Sigmoid colon (tissue), 7 donors: Measurements from ENCODE around the gene CHCHD6. TPM values are rescaled to one million over a fixed set of nuclear protein-coding genes. Genes with fewer than 3 reads are reported as not detected.

Source experiments
- DNase-seq: peaks from one replicate; pipeline ENCODE4 v3.0.0-alpha.2; 2019
- H3K27ac ChIP-seq, 4 donors: fragments of 200-600 bp; sonication (generic); one replicate each; pipeline ENCODE4 v1.5.1; 2016 to 2019; ENCODE audit warnings: mild to moderate bottlenecking in 1 of 4
- H3K27me3 ChIP-seq, 3 donors: fragments of 200-600 bp; sonication (generic); one replicate each; pipeline ENCODE4 v1.5.1; 2019; ENCODE audit warnings: mild to moderate bottlenecking in 1 of 3
- H3K36me3 ChIP-seq, 4 donors: fragments of 200-600 bp; sonication (generic); one replicate each; pipeline ENCODE4 v1.5.1; 2016 to 2019
- H3K4me1 ChIP-seq, 4 donors: fragments of 200-600 bp; sonication (generic); one replicate each; pipeline ENCODE4 v1.5.1; 2017 to 2019
- H3K4me3 ChIP-seq, 4 donors: fragments of 200-600 bp; sonication (generic); one replicate each; pipeline ENCODE4 v1.5.1; 2017 to 2019; ENCODE audit warnings: mild to moderate bottlenecking in 2 of 4, moderate library complexity in 1 of 4
- H3K9me3 ChIP-seq, 4 donors: fragments of 200-600 bp in 3 of 4; sonication (generic) in 3 of 4; one replicate each; pipeline versions ENCODE4 v1.5.1 to v1.6.1; 2013 to 2019
- EP300 ChIP-seq, 4 donors: sonication (generic); formaldehyde crosslinking; IDR thresholded peaks; one replicate each; pipeline ENCODE4 v1.6.1; 2017; ENCODE audit warnings: antibody characterized with exemption in 4 of 4
- POLR2A ChIP-seq, 2 donors: fragments of 450-650 bp; IDR thresholded peaks; one replicate each; pipeline ENCODE4 v1.6.1; 2016; ENCODE audit warnings: antibody characterized with exemption in 2 of 2, mild to moderate bottlenecking in 2 of 2, moderate library complexity in 2 of 2
- POLR2AphosphoS5 ChIP-seq, 4 donors: sonication (generic); formaldehyde crosslinking; IDR thresholded peaks; one replicate each; pipeline ENCODE4 v1.6.1; 2017; ENCODE audit warnings: antibody characterized with exemption in 4 of 4
- WGBS, 2 donors: extraction: QIAGEN DNeasy Blood & Tissue Kit; methylation state at CpG; one replicate each; pipeline ENCODE4 v1.1.7; 2013; 5-methylcytosine and 5-hydroxymethylcytosine counted together
- intact Hi-C: fragments of 100-400 bp; cut with DNase I; formaldehyde crosslinking; loops from one replicate; pipeline ENCODE4 v1.15.1; 2023
- polyA plus RNA-seq, 3 donors: library from polyadenylated mRNA; stranded (reverse); fragments of 200-250 nt; gene quantifications; one replicate each; pipeline ENCODE4 v1.2.3, GENCODE V29; 2013
- total RNA-seq, 4 donors: library from RNA; depleted of rRNA; stranded (reverse); fragments of >200 nt; gene quantifications; one replicate each; pipeline ENCODE4 v1.1.0, GENCODE V29; 2016
- TF ChIP-seq, protein P1 (sequence below), 4 experiments: fragments of 450-650 bp in 3 of 4; fragments of 200-600 bp in 1 of 4; IDR thresholded peaks; one replicate each; pipeline ENCODE4 v1.5.1; 2016 to 2019; ENCODE audit warnings: antibody characterized with exemption in 4 of 4, mild to moderate bottlenecking in 3 of 4, moderate library complexity in 2 of 4
- donor health status: healthy with polysubstance abuse.
- donor health status: Bipolar disorder and iron deficiency.
- donor health status: healthy.

CHCHD6 gene
- total and polyA plus RNA-seq, 7 donors, result 8.0 to 20.9 (median 14.4) TPM

DNA sequence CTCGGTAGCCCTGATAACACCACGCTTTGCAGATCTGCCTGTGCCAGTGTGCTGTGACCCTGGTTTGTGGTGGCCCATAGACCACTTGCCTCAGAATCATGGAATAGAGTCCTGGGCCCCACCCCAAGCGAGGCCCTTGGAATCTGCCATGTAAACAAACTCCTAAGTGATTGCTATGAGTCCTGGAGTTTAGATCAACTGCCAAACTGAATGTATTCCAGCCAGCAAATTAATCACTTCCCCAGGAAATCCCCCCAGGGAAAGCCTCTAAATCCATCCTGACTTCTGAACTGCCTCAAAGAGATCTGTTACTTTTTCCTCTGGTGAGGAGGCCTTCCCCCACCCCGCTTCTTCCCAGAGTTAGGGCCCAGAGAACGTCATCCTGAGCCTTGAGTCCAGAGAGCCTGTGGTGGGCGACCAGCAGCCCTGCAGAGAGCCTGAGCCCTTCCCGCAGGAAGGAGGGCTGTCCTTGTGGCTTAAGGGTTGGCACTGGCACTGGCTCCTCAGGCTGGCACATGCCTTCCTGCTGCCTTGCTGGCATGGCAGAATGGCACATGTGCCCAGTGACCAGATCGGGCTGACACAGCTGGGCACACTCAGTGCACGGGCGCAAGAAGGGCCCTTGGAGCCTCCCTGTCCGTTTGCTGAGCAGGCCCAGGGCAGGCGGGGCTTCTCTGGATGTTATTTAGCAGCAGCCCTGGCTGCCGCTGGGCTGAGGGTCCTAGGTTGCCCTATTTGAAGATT lies 228.3 kb downstream of the CHCHD6 start:
- TF ChIP-seq POLR2AphosphoS5 (IDR thresholded peaks at IDR 0.05) (no peak), POLR2A (IDR thresholded peaks at IDR 0.05) (no peak), EP300 (IDR thresholded peaks at IDR 0.05) (no peak)
- TF ChIP-seq, protein P1, sequence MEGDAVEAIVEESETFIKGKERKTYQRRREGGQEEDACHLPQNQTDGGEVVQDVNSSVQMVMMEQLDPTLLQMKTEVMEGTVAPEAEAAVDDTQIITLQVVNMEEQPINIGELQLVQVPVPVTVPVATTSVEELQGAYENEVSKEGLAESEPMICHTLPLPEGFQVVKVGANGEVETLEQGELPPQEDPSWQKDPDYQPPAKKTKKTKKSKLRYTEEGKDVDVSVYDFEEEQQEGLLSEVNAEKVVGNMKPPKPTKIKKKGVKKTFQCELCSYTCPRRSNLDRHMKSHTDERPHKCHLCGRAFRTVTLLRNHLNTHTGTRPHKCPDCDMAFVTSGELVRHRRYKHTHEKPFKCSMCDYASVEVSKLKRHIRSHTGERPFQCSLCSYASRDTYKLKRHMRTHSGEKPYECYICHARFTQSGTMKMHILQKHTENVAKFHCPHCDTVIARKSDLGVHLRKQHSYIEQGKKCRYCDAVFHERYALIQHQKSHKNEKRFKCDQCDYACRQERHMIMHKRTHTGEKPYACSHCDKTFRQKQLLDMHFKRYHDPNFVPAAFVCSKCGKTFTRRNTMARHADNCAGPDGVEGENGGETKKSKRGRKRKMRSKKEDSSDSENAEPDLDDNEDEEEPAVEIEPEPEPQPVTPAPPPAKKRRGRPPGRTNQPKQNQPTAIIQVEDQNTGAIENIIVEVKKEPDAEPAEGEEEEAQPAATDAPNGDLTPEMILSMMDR (IDR thresholded peaks at IDR 0.05), result no peak
- no peak overlapping the region for H3K27ac ChIP-seq
- 86 to 90% methylated on average over 13 of the region's 13 CpGs for WGBS, 2 donors

GRCh38 chr3:126934031-126934531 lies 230.0 kb downstream of the CHCHD6 start:
- Histone ChIP-seq H3K4me1 (peaks cover 0 to 14% (median 7%) of the 10 kb centered on the region in 4 donors), H3K9me3 (no peaks in the 10 kb centered on the region), H3K4me3 (no peak overlapping the region), H3K27me3 (no peaks in the 10 kb centered on the region), H3K27ac (no peak overlapping the region), H3K36me3 (no peaks in the 10 kb centered on the region)
- WGBS, 2 donors, result 73 to 83% methylated on average over 4 of the region's 4 CpGs
- TF ChIP-seq POLR2A (IDR thresholded peaks at IDR 0.05) (no peak), EP300 (IDR thresholded peaks at IDR 0.05) (no peak), POLR2AphosphoS5 (IDR thresholded peaks at IDR 0.05) (no peak)
- TF ChIP-seq, protein P1 (IDR thresholded peaks at IDR 0.05), result no peak
- intact Hi-C loops, result no loop called here
- DNase-seq, result peak; percentile 30

More for the DNA sequence above, 228.3 kb downstream of the CHCHD6 start:
- no peaks in the 10 kb centered on the region for H3K36me3 ChIP-seq
- intact Hi-C loops, result no loop called here
- H3K4me3 ChIP-seq, result no peak overlapping the region
- H3K27me3 ChIP-seq, result no peaks in the 10 kb centered on the region
- H3K9me3 ChIP-seq, result no peaks in the 10 kb centered on the region
- peak; percentile 56 for DNase-seq
- H3K4me1 ChIP-seq, result peaks cover 0 to 7% (median 4%) of the 10 kb centered on the region in 4 donors

- TF ChIP-seq EP300 (IDR thresholded peaks at IDR 0.05) (no peak), POLR2A (IDR thresholded peaks at IDR 0.05) (no peak), POLR2AphosphoS5 (IDR thresholded peaks at IDR 0.05) (no peak)
- TF ChIP-seq, protein P1 (IDR thresholded peaks at IDR 0.05), result no peak
- peak; percentile 34 for DNase-seq
- intact Hi-C loops, result no loop called here
- Histone ChIP-seq H3K27ac (no peak overlapping the region), H3K36me3 (no peaks in the 10 kb centered on the region), H3K27me3 (no peaks in the 10 kb centered on the region), H3K4me1 (peaks cover 0 to 14% (median 7%) of the 10 kb centered on the region in 4 donors), H3K4me3 (no peak overlapping the region), H3K9me3 (no peaks in the 10 kb centered on the region)
- WGBS, 2 donors, result 93 to 95% methylated on average over 8 of the region's 8 CpGs
Measured at GRCh38 chr3:126934991-126935390, 231.0 kb downstream of the CHCHD6 start.

- Histone ChIP-seq H3K9me3 (no peaks in the 10 kb centered on the region), H3K27me3 (no peaks in the 10 kb centered on the region), H3K4me3 (no peak overlapping the region), H3K27ac (no peak overlapping the region), H3K36me3 (no peaks in the 10 kb centered on the region), H3K4me1 (peaks cover 0 to 14% (median 7%) of the 10 kb centered on the region in 4 donors)
- intact Hi-C loops, result no loop called here
- peak; percentile 36 for DNase-seq
- TF ChIP-seq POLR2AphosphoS5 (IDR thresholded peaks at IDR 0.05) (no peak), POLR2A (IDR thresholded peaks at IDR 0.05) (no peak), EP300 (IDR thresholded peaks at IDR 0.05) (no peak)
- TF ChIP-seq, protein P1 (IDR thresholded peaks at IDR 0.05), result no peak
- 83 to 92% methylated on average over 4 of the region's 4 CpGs for WGBS, 2 donors
Measured at GRCh38 chr3:126935756-126936509, 231.9 kb downstream of the CHCHD6 start.
